ENCODE results near the gene PXK.

The PXK gene

GRCh38 chr3:58384381-58385090, 51.8 kb downstream of the PXK start:
- DNase-seq = no peak

- DNase-seq = no peak
Measured at GRCh38 chr3:58386626-58387365, 54.1 kb downstream of the PXK start.

- no peak for DNase-seq
Measured at GRCh38 chr3:58387650-58388546, 55.2 kb downstream of the PXK start.

- no peak for DNase-seq
Measured at GRCh38 chr3:58388550-58389091, 55.9 kb downstream of the PXK start.

GRCh38 chr3:58391156-58391865, 58.6 kb downstream of the PXK start:
- no peak for DNase-seq

GRCh38 chr3:58392181-58392580, 59.5 kb downstream of the PXK start:
- DNase-seq = no peak

- no peak for DNase-seq
Measured at GRCh38 chr3:58394339-58394738, 61.6 kb downstream of the PXK start.

- DNase-seq = no peak
Measured at GRCh38 chr3:58398669-58399333, 66.1 kb downstream of the PXK start.

- DNase-seq = no peak
Measured at GRCh38 chr3:58403513-58404109, 70.9 kb downstream of the PXK start.

- DNase-seq = no peak
Measured at GRCh38 chr3:58404396-58404795, 71.7 kb downstream of the PXK start.

- DNase-seq = no peak
Measured at GRCh38 chr3:58408906-58409305, 76.2 kb downstream of the PXK start.

- no peak for DNase-seq
Measured at GRCh38 chr3:58409663-58410062, 77.0 kb downstream of the PXK start.

GRCh38 chr3:58411036-58411435, 78.3 kb downstream of the PXK start:
- DNase-seq = no peak

- DNase-seq = no peak
Measured at GRCh38 chr3:58411851-58412830, 79.4 kb downstream of the PXK start.

- DNase-seq = no peak
Measured at GRCh38 chr3:58414538-58415197, 82.0 kb downstream of the PXK start.

GRCh38 chr3:58416191-58416590, 83.5 kb downstream of the PXK start:
- no peak for DNase-seq

- DNase-seq = no peak
Measured at GRCh38 chr3:58417075-58417474, 84.4 kb downstream of the PXK start.

- DNase-seq = no peak
Measured at GRCh38 chr3:58418227-58418626, 85.5 kb downstream of the PXK start.

- DNase-seq = peak; percentile 45
Measured at GRCh38 chr3:58419780-58420507, 87.3 kb downstream of the PXK start.
